IPS-20b (cell line): ENCODE measurements around the gene CDPF1.

ENCODE experiments used
- H3K27ac ChIP-seq: one replicate; pipeline ENCODE4 v1.5.1; 2013; ENCODE audit warnings: low read length
- H3K27me3 ChIP-seq: 2 replicates; pipeline ENCODE4 v1.6.1; 2013; ENCODE audit warnings: mild to moderate bottlenecking, low read length, inconsistent platforms; ENCODE audit not compliant: insufficient read depth
- H3K36me3 ChIP-seq: 2 replicates; pipeline ENCODE4 v1.6.1; 2013; ENCODE audit warnings: low read depth, mild to moderate bottlenecking, inconsistent platforms, low read length, moderate library complexity; ENCODE audit not compliant: insufficient read depth
- H3K4me1 ChIP-seq: 2 replicates; pipeline ENCODE4 v1.6.1; 2013; ENCODE audit warnings: mild to moderate bottlenecking, control low read depth, inconsistent platforms, low read length, moderate library complexity; ENCODE audit not compliant: insufficient read depth
- H3K4me3 ChIP-seq: 2 replicates; pipeline ENCODE4 v1.5.1; 2013; ENCODE audit warnings: mild to moderate bottlenecking, low read length, inconsistent platforms
- H3K9ac ChIP-seq: 2 replicates; pipeline ENCODE4 v1.6.1; 2013; ENCODE audit warnings: low read depth, mild to moderate bottlenecking, inconsistent platforms, low read length, moderate library complexity
- H3K9me3 ChIP-seq: 2 replicates; pipeline ENCODE4 v1.6.1; 2013; ENCODE audit warnings: mild to moderate bottlenecking, low read depth, low read length, inconsistent platforms; ENCODE audit not compliant: insufficient read depth

The CDPF1 gene

GRCh38 chr22:46280063-46280817 lies 30.1 kb upstream of the CDPF1 start:
- H3K9ac ChIP-seq: no peak overlapping the region
- no peak overlapping the region for H3K4me3 ChIP-seq
- H3K27me3 ChIP-seq: no peaks in the 10 kb centered on the region
- no peaks in the 10 kb centered on the region for H3K9me3 ChIP-seq
- no peak overlapping the region for H3K27ac ChIP-seq
- peaks cover 72% of the 10 kb centered on the region for H3K36me3 ChIP-seq
- no peaks in the 10 kb centered on the region for H3K4me1 ChIP-seq

- H3K9ac ChIP-seq: no peak overlapping the region
- H3K4me1 ChIP-seq: no peaks in the 10 kb centered on the region
- H3K27ac ChIP-seq: no peak overlapping the region
- H3K4me3 ChIP-seq: no peak overlapping the region
- no peaks in the 10 kb centered on the region for H3K9me3 ChIP-seq
- H3K36me3 ChIP-seq: peaks cover 69% of the 10 kb centered on the region
- no peaks in the 10 kb centered on the region for H3K27me3 ChIP-seq
Measured at GRCh38 chr22:46278656-46279645, 28.9 kb upstream of the CDPF1 start.

- Histone ChIP-seq H3K4me3 (no peak overlapping the region), H3K4me1 (no peaks in the 10 kb centered on the region), H3K9me3 (no peaks in the 10 kb centered on the region), H3K9ac (no peak overlapping the region), H3K27ac (no peak overlapping the region), H3K27me3 (no peaks in the 10 kb centered on the region), H3K36me3 (peaks cover 66% of the 10 kb centered on the region)
Measured at GRCh38 chr22:46276563-46276962, 26.5 kb upstream of the CDPF1 start.

GRCh38 chr22:46275455-46276122 lies 25.5 kb upstream of the CDPF1 start:
- Histone ChIP-seq H3K9me3 (no peaks in the 10 kb centered on the region), H3K36me3 (peaks cover 58% of the 10 kb centered on the region), H3K4me1 (no peaks in the 10 kb centered on the region), H3K27me3 (no peaks in the 10 kb centered on the region), H3K9ac (no peak overlapping the region), H3K27ac (no peak overlapping the region), H3K4me3 (no peak overlapping the region)

GRCh38 chr22:46274381-46274780 lies 24.3 kb upstream of the CDPF1 start:
- H3K4me1 ChIP-seq: no peaks in the 10 kb centered on the region
- no peaks in the 10 kb centered on the region for H3K27me3 ChIP-seq
- H3K4me3 ChIP-seq: no peak overlapping the region
- H3K36me3 ChIP-seq: peaks cover 46% of the 10 kb centered on the region
- no peaks in the 10 kb centered on the region for H3K9me3 ChIP-seq
- H3K27ac ChIP-seq: no peak overlapping the region
- H3K9ac ChIP-seq: no peak overlapping the region

- Histone ChIP-seq H3K4me3 (no peak overlapping the region), H3K36me3 (peaks cover 38% of the 10 kb centered on the region), H3K4me1 (no peaks in the 10 kb centered on the region), H3K9me3 (no peaks in the 10 kb centered on the region), H3K9ac (no peak overlapping the region), H3K27ac (no peak overlapping the region), H3K27me3 (no peaks in the 10 kb centered on the region)
Measured at GRCh38 chr22:46273432-46274148, 23.5 kb upstream of the CDPF1 start.

GRCh38 chr22:46272762-46273431 lies 22.8 kb upstream of the CDPF1 start:
- H3K9me3 ChIP-seq: no peaks in the 10 kb centered on the region
- no peaks in the 10 kb centered on the region for H3K4me1 ChIP-seq
- no peak overlapping the region for H3K9ac ChIP-seq
- no peaks in the 10 kb centered on the region for H3K27me3 ChIP-seq
- no peak overlapping the region for H3K27ac ChIP-seq
- H3K36me3 ChIP-seq: peaks cover 32% of the 10 kb centered on the region
- no peak overlapping the region for H3K4me3 ChIP-seq

GRCh38 chr22:46272196-46272595 lies 22.1 kb upstream of the CDPF1 start:
- H3K27ac ChIP-seq: no peak overlapping the region
- H3K4me1 ChIP-seq: no peaks in the 10 kb centered on the region; the same call in 1 of the 2 replicates
- H3K9me3 ChIP-seq: no peaks in the 10 kb centered on the region
- H3K9ac ChIP-seq: no peak overlapping the region
- no peak overlapping the region for H3K4me3 ChIP-seq
- H3K36me3 ChIP-seq: peaks cover 32% of the 10 kb centered on the region
- peaks cover 2% of the 10 kb centered on the region; the same call in 1 of the 2 replicates for H3K27me3 ChIP-seq

- H3K27ac ChIP-seq: no peak overlapping the region
Measured at GRCh38 chr22:46269564-46269963, 19.5 kb upstream of the CDPF1 start.

GRCh38 chr22:46267431-46268279 lies 17.6 kb upstream of the CDPF1 start, which contains the start of gene TTC38:
Gene TTC38 (plus strand): TSS chr22:46268008. CDS start chr22:46268040, 32 bp downstream.
- Histone ChIP-seq H3K4me3 (peak within 1 kb of the TSS; percentile 81), H3K4me1 (no peaks in the 10 kb centered on the region; the same call in 1 of the 2 replicates), H3K9ac (peak within 1 kb of the TSS; percentile 80; the same call in 1 of the 2 replicates), H3K36me3 (peaks cover 5% of the 10 kb centered on the region; the same call in 1 of the 2 replicates), H3K27ac (no peak within 1 kb of the TSS), H3K27me3 (peaks cover 41% of the 10 kb centered on the region), H3K9me3 (peaks cover 6% of the 10 kb centered on the region; the same call in 1 of the 2 replicates)

More at GRCh38 chr22:46269564-46269963, 19.5 kb upstream of the CDPF1 start:
- H3K36me3 ChIP-seq: peaks cover 16% of the 10 kb centered on the region
- H3K4me3 ChIP-seq: no peak overlapping the region
- peaks cover 6% of the 10 kb centered on the region; the same call in 1 of the 2 replicates for H3K9me3 ChIP-seq
- peaks cover 22% of the 10 kb centered on the region for H3K27me3 ChIP-seq
- H3K9ac ChIP-seq: no peak overlapping the region
- no peaks in the 10 kb centered on the region; the same call in 1 of the 2 replicates for H3K4me1 ChIP-seq
